ENCODE measurements around the gene NABP1. TPM values are rescaled to one million over a fixed set of nuclear protein-coding genes. Genes with fewer than 3 reads are reported as not detected.

The NABP1 gene
- total RNA-seq, 6 experiments from 2014 or later: 5.2 to 28.2 (median 20.7) TPM

DNA sequence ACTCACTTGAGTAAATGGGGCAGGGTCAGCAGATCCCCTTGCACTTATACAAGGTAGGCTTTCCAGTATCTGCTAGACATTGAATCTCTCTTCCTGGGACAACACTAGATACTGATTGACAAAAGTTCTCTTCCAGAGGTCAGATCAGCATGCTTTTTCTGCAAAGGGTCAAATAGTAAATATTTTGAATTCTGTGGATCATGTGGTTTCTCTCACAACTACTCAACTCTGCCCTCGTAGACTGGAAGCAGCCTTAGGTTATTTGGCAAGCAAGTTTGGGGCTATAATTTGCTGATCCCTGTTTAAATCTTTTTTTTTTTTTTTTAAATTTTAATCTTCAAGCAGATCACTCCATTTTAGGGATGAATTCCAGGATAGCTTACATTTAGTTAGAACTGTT is 17.4 kb upstream of the NABP1 start:
- intact Hi-C loops (cut with DNase I): no loop called here
- DNase-seq: no peak
- peak; percentile 71 to 83 (median 79) for ATAC-seq
- Histone ChIP-seq H3K36me3 (no peaks in the 10 kb centered on the region), H3K4me3 (no peak overlapping the region), H3K9me3 (no peaks in the 10 kb centered on the region), H3K27ac (peak overlapping the region in 1 of 3 donors; percentile 38), H3K27me3 (no peaks in the 10 kb centered on the region), H3K4me1 (peaks cover 0 to 22% (median 4%) of the 10 kb centered on the region in 4 donors)
- TF ChIP-seq POLR2A (IDR thresholded peaks at IDR 0.05): no peak
- TF ChIP-seq, protein P1, sequence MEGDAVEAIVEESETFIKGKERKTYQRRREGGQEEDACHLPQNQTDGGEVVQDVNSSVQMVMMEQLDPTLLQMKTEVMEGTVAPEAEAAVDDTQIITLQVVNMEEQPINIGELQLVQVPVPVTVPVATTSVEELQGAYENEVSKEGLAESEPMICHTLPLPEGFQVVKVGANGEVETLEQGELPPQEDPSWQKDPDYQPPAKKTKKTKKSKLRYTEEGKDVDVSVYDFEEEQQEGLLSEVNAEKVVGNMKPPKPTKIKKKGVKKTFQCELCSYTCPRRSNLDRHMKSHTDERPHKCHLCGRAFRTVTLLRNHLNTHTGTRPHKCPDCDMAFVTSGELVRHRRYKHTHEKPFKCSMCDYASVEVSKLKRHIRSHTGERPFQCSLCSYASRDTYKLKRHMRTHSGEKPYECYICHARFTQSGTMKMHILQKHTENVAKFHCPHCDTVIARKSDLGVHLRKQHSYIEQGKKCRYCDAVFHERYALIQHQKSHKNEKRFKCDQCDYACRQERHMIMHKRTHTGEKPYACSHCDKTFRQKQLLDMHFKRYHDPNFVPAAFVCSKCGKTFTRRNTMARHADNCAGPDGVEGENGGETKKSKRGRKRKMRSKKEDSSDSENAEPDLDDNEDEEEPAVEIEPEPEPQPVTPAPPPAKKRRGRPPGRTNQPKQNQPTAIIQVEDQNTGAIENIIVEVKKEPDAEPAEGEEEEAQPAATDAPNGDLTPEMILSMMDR (IDR thresholded peaks at IDR 0.05): no peak
- WGBS (ENCODE audit: insufficient coverage, low coverage, low lambda C conversion rate, missing lambda C conversion rate): 5% methylated on average over 1 of the region's 1 CpG

DNA sequence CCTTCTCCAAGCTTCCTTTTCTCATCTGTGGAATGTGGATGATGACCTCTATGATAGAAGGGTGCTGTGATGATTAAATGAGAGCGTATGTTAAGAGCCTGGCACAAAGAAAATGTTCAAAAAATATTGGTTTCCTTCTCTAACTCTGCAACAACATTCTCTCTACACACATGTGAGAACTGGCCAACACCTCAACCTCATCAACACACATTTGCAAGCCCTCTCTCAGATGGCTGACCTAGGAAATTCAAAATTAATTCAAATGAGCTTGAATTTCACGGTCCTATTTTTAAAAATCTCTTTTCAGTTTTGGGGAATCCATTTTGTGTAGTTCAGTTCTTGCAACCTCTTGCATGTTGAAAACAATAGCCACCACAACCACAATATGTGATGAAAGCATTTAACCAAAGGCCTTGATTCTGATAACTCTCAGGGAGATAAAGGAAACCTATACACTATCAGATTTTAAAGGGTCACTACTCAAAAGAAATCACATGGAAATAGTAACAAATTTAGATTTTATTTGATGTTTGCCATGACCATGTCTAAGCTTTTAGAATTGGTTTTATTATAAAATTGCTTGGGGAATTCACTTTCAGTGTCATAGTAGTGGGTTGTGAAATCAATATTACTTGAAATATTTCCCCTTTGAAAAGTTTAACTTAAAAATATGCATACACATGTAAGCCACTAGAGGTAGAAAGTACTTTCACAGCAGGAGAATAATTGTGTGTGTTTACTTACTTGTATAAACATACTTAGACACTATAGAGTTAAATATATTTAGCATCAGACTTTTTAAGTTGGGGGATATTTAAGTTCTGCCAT is 16.6 kb upstream of the NABP1 start:
- no peak for DNase-seq
- Histone ChIP-seq H3K27me3 (no peaks in the 10 kb centered on the region), H3K4me3 (no peak overlapping the region), H3K27ac (peak overlapping the region in 1 of 3 donors; percentile 6), H3K36me3 (no peaks in the 10 kb centered on the region), H3K4me1 (peaks cover 0 to 17% (median 4%) of the 10 kb centered on the region in 4 donors), H3K9me3 (no peaks in the 10 kb centered on the region)
- TF ChIP-seq POLR2A (IDR thresholded peaks at IDR 0.05): no peak
- TF ChIP-seq, protein P1 (IDR thresholded peaks at IDR 0.05): no peak
- no peak for ATAC-seq
- 72% methylated on average over 2 of the region's 2 CpGs for WGBS (ENCODE audit: insufficient coverage, low coverage, low lambda C conversion rate, missing lambda C conversion rate)
- intact Hi-C loops (cut with DNase I): no loop called here

DNA sequence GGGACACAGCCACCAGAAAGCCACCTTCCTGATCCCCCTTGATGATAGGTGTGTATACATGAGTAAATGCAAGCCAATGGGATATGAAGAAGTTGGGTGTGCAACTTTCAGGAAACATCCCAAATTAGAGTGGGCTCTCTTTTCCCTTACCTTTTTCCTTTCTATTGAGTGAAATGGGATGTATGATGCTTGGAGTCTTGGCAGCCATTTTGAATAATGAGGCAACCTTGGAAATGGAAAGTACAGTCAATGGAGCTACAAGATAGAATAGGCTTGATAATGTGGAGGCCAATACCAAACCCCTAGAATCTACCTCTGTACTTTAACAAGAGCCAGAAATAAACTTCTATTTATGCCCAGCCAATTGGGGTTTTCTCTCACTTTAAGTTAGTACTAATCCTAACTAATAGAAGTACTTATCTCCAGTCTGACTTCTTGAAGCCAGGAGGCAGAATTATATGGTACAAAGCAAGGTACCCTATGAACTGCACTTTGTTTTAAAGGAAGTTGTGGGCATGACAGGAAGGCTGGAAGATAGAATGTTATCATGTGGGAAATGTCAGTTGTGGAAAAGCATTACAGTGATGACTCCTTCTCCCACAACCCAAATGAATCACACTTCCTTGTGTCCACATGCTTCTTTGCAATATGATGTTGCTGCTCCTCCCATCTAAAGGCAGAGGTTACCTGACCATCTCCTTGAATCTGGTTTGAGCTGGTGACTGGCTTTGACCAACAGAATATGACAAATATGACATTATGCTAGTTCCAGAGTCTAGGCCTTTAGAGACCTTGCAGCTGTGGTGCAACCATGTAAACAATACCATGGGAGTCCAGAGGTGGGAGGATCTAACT is 12.9 kb upstream of the NABP1 start:
- intact Hi-C loops (cut with DNase I): no loop called here
- no peaks in the 10 kb centered on the region for H3K9me3 ChIP-seq
- no peak overlapping the region for H3K27ac ChIP-seq
- H3K4me3 ChIP-seq: no peak overlapping the region
- H3K27me3 ChIP-seq: no peaks in the 10 kb centered on the region
- no peaks in the 10 kb centered on the region for H3K36me3 ChIP-seq
- DNase-seq: no peak
- H3K4me1 ChIP-seq: peaks cover 0 to 9% (median 0%) of the 10 kb centered on the region in 4 donors
- TF ChIP-seq, protein P1 (IDR thresholded peaks at IDR 0.05): no peak
- no peak for TF ChIP-seq POLR2A (IDR thresholded peaks at IDR 0.05)
- ATAC-seq: peak in 1 of 4 donors; percentile 15

DNA sequence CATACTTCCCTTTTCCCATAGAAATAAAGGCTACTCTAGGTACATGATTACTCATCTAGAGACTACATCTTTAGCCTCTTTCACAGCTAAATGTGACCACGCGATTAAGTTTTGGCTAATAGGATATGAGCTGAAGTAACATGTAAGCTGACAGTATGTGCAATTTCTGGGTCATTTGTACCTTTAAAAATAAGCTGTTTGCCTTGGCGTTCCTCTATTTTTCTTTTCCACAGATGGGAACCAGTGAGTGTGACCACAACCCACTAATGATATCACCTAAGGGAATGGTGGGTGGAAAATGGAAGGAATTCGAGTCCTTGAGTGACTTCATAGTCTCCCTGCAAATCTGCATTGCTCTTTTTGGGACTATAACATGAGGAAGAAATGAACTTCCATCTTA is 11.7 kb upstream of the NABP1 start:
- no peak for TF ChIP-seq POLR2A (IDR thresholded peaks at IDR 0.05)
- TF ChIP-seq, protein P1 (IDR thresholded peaks at IDR 0.05): no peak
- Histone ChIP-seq H3K27me3 (no peaks in the 10 kb centered on the region), H3K4me3 (no peak overlapping the region), H3K4me1 (peaks cover 0 to 3% (median 0%) of the 10 kb centered on the region in 4 donors), H3K36me3 (no peaks in the 10 kb centered on the region), H3K27ac (no peak overlapping the region), H3K9me3 (no peaks in the 10 kb centered on the region)
- WGBS (ENCODE audit: insufficient coverage, low coverage, low lambda C conversion rate, missing lambda C conversion rate): 72% methylated on average over 4 of the region's 4 CpGs
- no peak for ATAC-seq
- DNase-seq: no peak
- intact Hi-C loops (cut with DNase I): no loop called here

Measured in right lobe of liver (tissue), 6 donors.